K562 (cell line): ENCODE data around the gene IRF2BP2. TPM values are rescaled to one million over a fixed set of nuclear protein-coding genes. Genes with fewer than 3 reads are reported as not detected.

ENCODE experiments used
- ATF6 ChIP-seq: sonication (generic); formaldehyde crosslinking; IDR thresholded peaks from 2 replicates; pipeline ENCODE4 v1.4.0; 2020; ENCODE audit warnings: mild to moderate bottlenecking, missing genetic modification reagents
- CTBP1 ChIP-seq: fragments of 450-650 bp; IDR thresholded peaks from 2 replicates; pipeline ENCODE4 v1.6.1; 2016; ENCODE audit warnings: borderline replicate concordance
- DMBX1 ChIP-seq: fragments of 250-450 bp; sonication (Bioruptor Pico); IDR thresholded peaks from 2 replicates; pipeline ENCODE4 v1.8.0; 2022; ENCODE audit warnings: inconsistent platforms, mild to moderate bottlenecking, moderate library complexity, borderline replicate concordance
- DNMT1 ChIP-seq: fragments of 450-650 bp; IDR thresholded peaks from 2 replicates; pipeline ENCODE4 v1.6.1; 2016; ENCODE audit warnings: antibody characterized with exemption, mild to moderate bottlenecking
- HIVEP1 ChIP-seq: fragments of 250-450 bp; sonication (Bioruptor Pico); IDR thresholded peaks from 2 replicates; pipeline ENCODE4 v1.4.0; 2020; ENCODE audit warnings: mild to moderate bottlenecking
- HLTF ChIP-seq: fragments of 450-650 bp; IDR thresholded peaks from 2 replicates; pipeline ENCODE4 v1.6.1; 2016
- ID3 ChIP-seq, 2 experiments: fragments of 250-450 bp in 1 of 2; fragments of 450-650 bp in 1 of 2; sonication (Bioruptor Pico) in 1 of 2; IDR thresholded peaks; 2 replicates each; pipeline versions ENCODE4 v1.6.1 to v1.8.0; 2016 to 2021; ENCODE audit warnings: mild to moderate bottlenecking in 2 of 2, moderate library complexity in 2 of 2, missing compliant biosample characterization in 1 of 2, missing genetic modification characterization in 1 of 2
- MCM7 ChIP-seq, 2 experiments: fragments of 450-650 bp; IDR thresholded peaks; 2 replicates each; pipeline ENCODE4 v1.6.1; 2016 to 2018
- NCOA4 ChIP-seq: fragments of 450-650 bp; IDR thresholded peaks from 2 replicates; pipeline ENCODE4 v1.6.1; 2018; ENCODE audit warnings: mild to moderate bottlenecking; ENCODE audit not compliant: partially characterized antibody
- PCBP1 ChIP-seq: fragments of 200-400 bp; formaldehyde crosslinking; IDR thresholded peaks from 2 replicates; pipeline ENCODE4 v1.6.1; 2018; ENCODE audit warnings: mild to moderate bottlenecking, low read depth, low read length; ENCODE audit not compliant: poor library complexity, severe bottlenecking
- PTRF ChIP-seq: fragments of 450-650 bp; IDR thresholded peaks from 2 replicates; pipeline ENCODE4 v1.6.1; 2016; ENCODE audit warnings: mild to moderate bottlenecking, missing genetic modification characterization, missing compliant biosample characterization
- RHOXF2B ChIP-seq: fragments of 250-450 bp; sonication (Bioruptor Pico); conservative IDR thresholded peaks from 2 replicates; pipeline ENCODE4 v1.5.1; 2021
- SAFB ChIP-seq: fragments of 200-400 bp; formaldehyde crosslinking; IDR thresholded peaks from 2 replicates; pipeline ENCODE4 v1.6.1; 2017; ENCODE audit warnings: low read depth, low read length, borderline replicate concordance
- THRA ChIP-seq: fragments of 450-650 bp; IDR thresholded peaks from 2 replicates; pipeline ENCODE4 v1.6.1; 2017; ENCODE audit warnings: mild to moderate bottlenecking, moderate library complexity
- XRCC5 ChIP-seq: fragments of 200-400 bp; formaldehyde crosslinking; IDR thresholded peaks from 2 replicates; pipeline ENCODE4 v1.6.1; 2017; ENCODE audit warnings: low read depth, mild to moderate bottlenecking, low read length
- YY1 ChIP-seq, 3 experiments: IDR thresholded peaks; 2 replicates each; pipeline ENCODE4 v1.6.1; 2011; ENCODE audit warnings: low read length in 2 of 3, mild to moderate bottlenecking in 2 of 3, moderate library complexity in 2 of 3, borderline replicate concordance in 1 of 3, control low read depth in 1 of 3, low read depth in 1 of 3; ENCODE audit not compliant: insufficient read depth in 3 of 3, insufficient replicate concordance in 2 of 3, control insufficient read depth in 1 of 3, insufficient read length in 1 of 3; ENCODE audit errors: extremely low read depth in 1 of 3
- ZNF507 ChIP-seq: conservative IDR thresholded peaks from 2 replicates; pipeline ENCODE4 v1.6.1; 2017; ENCODE audit warnings: missing genetic modification characterization, missing compliant biosample characterization
- polyA plus RNA-seq, 8 experiments: library from polyadenylated mRNA; depleted of rRNA in 4 of 8; stranded (reverse) in 5 of 8; unstranded in 3 of 8; fragments of >200 nt; fragmentation: Nextera tagmentation in 2 of 8; fragmentation: Illumina TruSeq in 1 of 8; extraction: Ambion mirVana in 2 of 8; extraction: Trizol in 1 of 8; gene quantifications; 2 replicates each; pipeline versions ENCODE4 v1.2.1 to v1.2.3, GENCODE V29; 2011 to 2014; ENCODE audit warnings: inconsistent platforms in 1 of 8, missing spikeins in 1 of 8
- total RNA-seq, 7 experiments: library from RNA; depleted of rRNA in 6 of 7; stranded (reverse); fragments of >200 nt in 6 of 7; fragmentation: Illumina TruSeq in 2 of 7; extraction: Trizol in 2 of 7; gene quantifications; 2 replicates each; pipeline versions ENCODE4 v1.2.1 to v1.2.3, GENCODE V29; 2011 to 2021; ENCODE audit warnings: low replicate concordance in 1 of 7

The IRF2BP2 gene
- total and polyA plus RNA-seq, 9 of the 15 experiments (the other 6 are each of a cell fraction or from before 2014, with no cell fraction given), result 7.7 to 68.6 (median 22.1) TPM

- TF ChIP-seq ID3 (CRISPR knock-in tag; IDR thresholded peaks at IDR 0.05) (no peak), ID3 (tag; IDR thresholded peaks at IDR 0.05) (peak; percentile 48; the same call in 1 of the 2 replicates), NCOA4 (no peak), CTBP1 (no peak; the same call in none of the 2 replicates), SAFB (no peak), ATF6 (no peak), PTRF (no peak), YY1 (IDR thresholded peaks at IDR 0.05; ENCODE audit: borderline replicate concordance in 1 of 3, control insufficient read depth in 1 of 3, extremely low read depth in 1 of 3, insufficient read depth in 3 of 3, insufficient read length in 1 of 3, insufficient replicate concordance in 2 of 3, low read depth in 1 of 3, low read length in 2 of 3) (no peak), ZNF507 (tag) (no peak), HLTF (no peak), HIVEP1 (CRISPR knock-in tag) (no peak), RHOXF2B (CRISPR knock-in tag) (no peak), DNMT1 (no peak), DMBX1 (peak; percentile 42; the same call in 1 of the 2 replicates), MCM7 (IDR thresholded peaks at IDR 0.05) (no peak), XRCC5 (0 out of 2 replicates have a peak, but pooled peaks have one; percentile 28), PCBP1 (no peak), THRA (no peak)
These were observed 2.6 kb downstream of the IRF2BP2 start (continued) for GRCh38 chr1:234607109-234608024.
